Skeletal muscle cell (primary cell): Measurements from ENCODE around the gene ZC3H4.
"Not testable (repeated sequence)": the region's sequence is repeated elsewhere in the genome, so short reads cannot be mapped to it uniquely, and the experiment has no call there.

Experiments used
- DNase-seq: peaks from one replicate; pipeline ENCODE4 v3.0.0-alpha.2; 2010; ENCODE audit warnings: low read depth
- H3K4me3 ChIP-seq: 2 replicates; pipeline ENCODE4 v1.5.1; 2011; ENCODE audit warnings: low read depth, mild to moderate bottlenecking, control low read depth, low read length, moderate library complexity

Gene ZC3H4

GRCh38 chr19:47109541-47110375, 3.8 kb downstream of the ZC3H4 start:
- peak; percentile 16 for DNase-seq
- peak overlapping the region; percentile 98 for H3K4me3 ChIP-seq

- DNase-seq = no peak
- H3K4me3 ChIP-seq = peak overlapping the region; percentile 98
These were observed 4.4 kb downstream of the ZC3H4 start for GRCh38 chr19:47109177-47109540.

GRCh38 chr19:47107953-47108746, 5.4 kb downstream of the ZC3H4 start:
- H3K4me3 ChIP-seq = no peak overlapping the region
- no peak for DNase-seq

GRCh38 chr19:47107202-47107952, 6.2 kb downstream of the ZC3H4 start:
- no peak for DNase-seq
- H3K4me3 ChIP-seq = no peak overlapping the region

- no peak overlapping the region for H3K4me3 ChIP-seq
- DNase-seq = peak; percentile 32
These were observed 6.8 kb downstream of the ZC3H4 start for GRCh38 chr19:47106821-47107201.

- H3K4me3 ChIP-seq = no peak overlapping the region
- no peak for DNase-seq
These were observed 7.7 kb downstream of the ZC3H4 start for GRCh38 chr19:47105874-47106273.

- H3K4me3 ChIP-seq = no peak overlapping the region
- DNase-seq = no peak
These were observed 8.9 kb downstream of the ZC3H4 start for GRCh38 chr19:47104680-47105079.

- no peak for DNase-seq
- H3K4me3 ChIP-seq = no peak overlapping the region
These were observed 11.1 kb downstream of the ZC3H4 start for GRCh38 chr19:47102346-47103060.

GRCh38 chr19:47101116-47101515, 12.5 kb downstream of the ZC3H4 start:
- not testable (repeated sequence) for DNase-seq, H3K4me3 ChIP-seq

- no peak for DNase-seq
- no peak overlapping the region for H3K4me3 ChIP-seq
These were observed 13.3 kb downstream of the ZC3H4 start for GRCh38 chr19:47100290-47100689.

GRCh38 chr19:47099576-47100050, 14.0 kb downstream of the ZC3H4 start:
- no peak for DNase-seq
- H3K4me3 ChIP-seq = no peak overlapping the region

GRCh38 chr19:47098608-47099007, 15.0 kb downstream of the ZC3H4 start:
- H3K4me3 ChIP-seq = no peak overlapping the region
- DNase-seq = no peak

- DNase-seq = no peak
- no peak overlapping the region for H3K4me3 ChIP-seq
These were observed 16.0 kb downstream of the ZC3H4 start for GRCh38 chr19:47097396-47098201.

GRCh38 chr19:47096721-47097120, 16.9 kb downstream of the ZC3H4 start:
- no peak for DNase-seq
- no peak overlapping the region for H3K4me3 ChIP-seq

- DNase-seq = no peak
- no peak overlapping the region for H3K4me3 ChIP-seq
These were observed 17.4 kb downstream of the ZC3H4 start for GRCh38 chr19:47096100-47096704.

- no peak overlapping the region for H3K4me3 ChIP-seq
These were observed 18.0 kb downstream of the ZC3H4 start for GRCh38 chr19:47095476-47096099.

GRCh38 chr19:47094557-47095475, 18.8 kb downstream of the ZC3H4 start:
- H3K4me3 ChIP-seq = no peak overlapping the region
- no peak for DNase-seq

More at GRCh38 chr19:47095476-47096099, 18.0 kb downstream of the ZC3H4 start:
- DNase-seq = no peak
